Measurements from ENCODE around the gene CIAO1. TPM values are rescaled to one million over a fixed set of nuclear protein-coding genes. Genes with fewer than 3 reads are reported as not detected.

The CIAO1 gene
- total and polyA plus RNA-seq, 2 donors (not counting 1 experiment from before 2014, with no cell fraction given) = 74.8 to 85.4 TPM

DNA sequence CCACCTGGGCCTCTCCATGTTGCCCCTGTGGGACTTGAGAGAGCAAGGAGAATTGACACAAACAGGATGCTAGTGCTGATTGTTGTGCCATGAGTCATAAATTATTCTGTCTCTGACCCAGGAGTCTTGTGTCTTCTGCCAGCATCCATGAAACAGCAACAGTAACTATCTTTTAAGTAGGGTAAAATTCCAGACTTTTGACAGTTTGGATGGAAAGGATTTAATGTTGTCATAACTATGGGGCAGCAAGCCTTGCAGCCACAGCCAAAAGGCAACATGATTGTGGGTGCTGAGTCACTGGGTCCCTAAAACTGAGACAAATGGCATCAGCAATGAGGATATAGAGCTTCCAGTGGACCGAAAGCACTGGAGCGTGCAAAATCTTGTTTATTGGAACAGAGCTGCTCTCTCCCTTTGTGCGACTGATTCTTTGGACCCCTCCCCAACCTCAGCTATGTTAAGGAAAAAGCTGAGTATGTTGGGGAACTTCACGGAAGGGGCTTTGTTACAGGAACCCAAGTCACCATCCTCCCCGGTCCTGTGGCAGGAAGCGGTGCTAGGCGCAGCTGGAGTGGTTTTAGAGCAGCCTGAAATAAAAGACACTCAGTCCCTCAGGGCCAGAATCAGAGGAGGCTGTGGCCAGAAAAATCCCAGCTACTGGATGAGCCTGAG, 49.5 kb downstream of the CIAO1 start:
- intact Hi-C loops (cut with micrococcal nuclease) = no loop called here
- POLR2A ChIA-PET = no interaction called here

More for the DNA sequence above, 49.5 kb downstream of the CIAO1 start:
- Mint-ChIP-seq H3K9me3 (ENCODE audit: insufficient read depth) (no peaks in the 10 kb centered on the region), H3K4me1 (peaks cover 25% of the 10 kb centered on the region), H3K4me3 (no peak overlapping the region), H3K27me3 (no peaks in the 10 kb centered on the region), H3K27ac (peak overlapping the region; percentile 37)
- WGBS (ENCODE audit: insufficient coverage) = 5% methylated on average over 6 of the region's 7 CpGs
- Histone ChIP-seq H3K4me1 (ENCODE audit: control insufficient read depth in 2 of 2, insufficient read depth in 2 of 2, low read length in 2 of 2) (peaks cover 18 to 19% of the 10 kb centered on the region in 2 donors), H2AFZ (ENCODE audit: insufficient read depth, low read depth, low read length, poor library complexity, severe bottlenecking) (peak overlapping the region; percentile 50), H3K9me3 (ENCODE audit: control extremely low read depth in 1 of 3, control insufficient read depth in 2 of 3, insufficient read depth in 1 of 3, low read length in 2 of 3) (no peaks in the 10 kb centered on the region), H3K4me3 (ENCODE audit: control extremely low read depth in 1 of 5, extremely low read depth in 1 of 5, insufficient read depth in 1 of 5, low read depth in 2 of 5, low read length in 4 of 5) (no peak overlapping the region), H3K27me3 (replicated peaks in 1 of 4; ENCODE audit: control extremely low read depth in 1 of 4, control insufficient read depth in 3 of 4, insufficient read depth in 4 of 4, low read length in 3 of 4) (no peaks in the 10 kb centered on the region), H4K20me1 (ENCODE audit: control insufficient read depth, insufficient read depth, low read length, poor library complexity, severe bottlenecking) (no peaks in the 10 kb centered on the region), H3K79me2 (ENCODE audit: control insufficient read depth, insufficient read depth, low read length) (no peaks in the 10 kb centered on the region), H3K36me3 (replicated peaks in 1 of 2; ENCODE audit: control extremely low read depth in 1 of 2, control insufficient read depth in 1 of 2, extremely low read depth in 1 of 2, insufficient read depth in 2 of 2, low read length in 1 of 2) (no peaks in the 10 kb centered on the region), H3K4me2 (replicated peaks; ENCODE audit: low read depth, low read length, poor library complexity, severe bottlenecking) (peak overlapping the region; percentile 42), H3K27ac (ENCODE audit: low read length in 2 of 2) (no peak overlapping the region), H3K9ac (ENCODE audit: low read length) (no peak overlapping the region)
- DNase-seq (no peak), ATAC-seq (ENCODE audit: low read depth) (no peak)
- CTCF ChIA-PET = no interaction called here
- no peak for TF ChIP-seq EZH2 (IDR thresholded peaks at IDR 0.05; ENCODE audit: borderline replicate concordance, insufficient read depth, low read depth, low read length, poor library complexity, severe bottlenecking)
- TF ChIP-seq CTCF (IDR thresholded peaks at IDR 0.05) = no peak
